LoVo (cell line): ENCODE data around the gene RIMS1.
"Not testable (repeated sequence)": the region's sequence is repeated elsewhere in the genome, so short reads cannot be mapped to it uniquely, and the experiment has no call there.

Experiments
- DNase-seq: peaks from one replicate; pipeline ENCODE4 v3.0.0-alpha.2; 2016; ENCODE audit warnings: low spot score

Gene RIMS1

DNA sequence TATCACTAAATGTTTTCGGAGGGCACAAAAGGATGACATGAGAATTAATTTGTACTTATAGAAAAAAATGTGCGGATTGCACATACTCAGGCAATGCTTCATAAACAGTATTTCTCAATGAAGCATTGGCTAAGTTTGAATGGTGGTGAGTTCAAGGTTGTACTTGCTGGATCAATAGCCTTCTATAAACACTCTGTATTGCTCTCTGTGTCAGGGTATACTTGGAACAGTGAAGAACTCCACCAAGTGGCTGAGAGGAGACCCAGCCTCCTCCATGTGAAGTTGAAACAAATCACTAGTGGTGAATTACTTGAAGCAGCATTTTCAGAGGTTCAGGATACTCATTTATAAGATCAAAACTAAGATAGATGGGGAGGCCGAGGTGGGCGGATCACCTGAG is 360.6 kb downstream of the RIMS1 start:
- no peak for DNase-seq

DNA sequence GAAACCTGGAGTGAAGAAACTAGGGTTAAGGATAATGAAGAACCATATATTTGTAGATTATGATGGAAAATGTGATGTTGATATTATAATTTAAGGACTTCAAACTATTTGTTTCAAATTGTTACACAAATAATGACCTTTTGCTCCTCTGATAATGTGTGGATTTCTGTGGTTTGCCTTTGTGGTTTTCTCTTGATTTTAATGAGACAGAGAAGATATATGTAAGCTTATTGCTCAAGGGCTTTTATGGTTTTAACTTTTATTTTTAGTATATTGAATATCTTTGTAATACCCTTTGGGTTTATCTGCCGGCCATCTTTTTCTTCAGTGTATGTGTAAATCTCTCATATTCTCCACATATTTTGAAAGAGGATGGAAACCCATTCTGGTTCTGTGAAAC is 362.3 kb downstream of the RIMS1 start:
- DNase-seq = no peak

DNA sequence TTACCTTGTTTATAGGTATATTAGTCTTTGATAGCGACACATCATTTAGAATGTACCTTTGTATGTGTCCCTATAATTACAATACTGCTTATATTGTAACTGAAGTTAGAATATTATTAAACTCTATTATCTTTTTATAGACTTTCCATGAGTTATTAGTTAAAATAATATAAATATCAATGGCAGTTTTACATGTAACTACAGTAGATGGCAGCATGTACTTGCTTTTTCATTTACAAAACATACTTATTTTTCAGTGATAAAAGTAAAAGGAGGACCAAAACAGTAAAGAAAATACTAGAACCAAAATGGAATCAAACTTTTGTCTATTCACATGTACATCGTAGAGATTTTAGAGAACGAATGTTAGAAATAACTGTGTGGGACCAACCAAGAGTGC is 364.3 kb downstream of the RIMS1 start:
- DNase-seq = no peak

DNA sequence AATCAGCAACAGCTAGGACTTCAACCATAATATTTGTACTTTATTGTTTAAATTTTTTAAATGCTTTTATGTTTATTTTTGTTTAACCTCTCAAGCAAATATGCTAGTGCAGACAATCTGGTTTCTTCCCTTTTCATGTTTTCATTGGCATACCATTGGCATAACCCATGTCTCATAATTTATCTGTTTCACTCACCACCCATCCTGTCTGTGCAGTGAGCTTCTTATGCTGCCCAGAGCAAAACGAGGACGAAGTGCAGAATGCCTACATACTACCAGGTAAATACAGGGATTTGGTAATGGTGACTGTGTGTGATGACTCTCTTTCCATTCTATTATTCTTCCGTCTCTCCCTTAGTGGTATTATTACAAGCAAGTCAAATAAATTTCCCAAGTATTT is 374.1 kb downstream of the RIMS1 start:
- no peak for DNase-seq

DNA sequence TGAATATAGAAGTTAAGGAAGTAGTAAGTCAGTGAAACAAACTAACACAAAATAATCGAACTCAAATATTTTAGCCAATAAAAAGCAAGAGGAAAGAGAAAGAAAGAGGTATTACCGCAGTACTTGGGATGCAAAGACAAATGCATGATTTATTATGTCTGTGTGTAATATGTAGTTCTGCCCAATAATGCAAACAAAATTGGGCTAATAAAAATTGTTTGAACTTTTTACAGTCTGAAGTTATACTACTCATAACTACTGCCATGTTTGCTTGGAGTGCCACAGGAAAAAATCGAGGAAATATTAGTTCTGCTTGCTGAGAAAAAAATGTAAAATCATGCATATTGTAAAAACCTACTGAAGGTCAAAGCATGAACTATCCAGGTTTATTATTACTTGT is 375.2 kb downstream of the RIMS1 start:
- DNase-seq = no peak

DNA sequence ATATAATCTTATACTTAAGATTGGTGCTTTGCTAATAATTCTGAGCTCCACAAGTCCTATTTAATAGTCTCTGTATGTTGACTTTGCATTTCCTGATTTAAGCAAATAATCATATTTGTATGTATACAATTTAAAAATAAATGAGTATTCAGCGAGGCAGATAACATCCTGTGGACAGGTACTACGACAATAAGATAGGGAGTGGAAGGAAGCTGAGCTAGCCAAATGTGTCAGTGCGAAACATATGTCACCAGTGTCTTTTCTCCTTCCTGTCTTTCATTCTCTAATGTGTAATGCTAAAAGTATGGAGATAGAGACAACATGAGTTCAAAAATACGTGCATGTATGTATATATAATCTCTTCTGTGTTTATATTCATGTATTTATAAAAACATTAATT is 375.9 kb downstream of the RIMS1 start:
- DNase-seq = no peak

DNA sequence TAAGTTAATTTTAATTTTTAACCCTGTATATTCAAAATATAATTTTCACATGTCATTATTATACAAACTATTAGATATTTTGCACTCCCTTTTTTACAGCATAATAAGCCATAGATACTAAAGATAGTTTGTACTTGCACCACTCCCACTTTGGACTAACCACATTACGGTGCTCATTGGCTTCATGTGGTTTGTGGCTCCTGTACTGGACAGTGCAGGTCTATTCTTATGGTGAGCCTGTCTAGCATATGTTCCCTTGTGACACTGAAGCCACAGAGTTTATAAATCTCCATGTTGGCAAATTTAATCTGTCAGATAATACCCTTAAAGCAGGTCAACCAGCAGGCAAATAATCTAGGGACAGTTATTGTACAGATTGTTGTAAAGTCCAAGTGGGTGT is 381.1 kb downstream of the RIMS1 start:
- no peak for DNase-seq

DNA sequence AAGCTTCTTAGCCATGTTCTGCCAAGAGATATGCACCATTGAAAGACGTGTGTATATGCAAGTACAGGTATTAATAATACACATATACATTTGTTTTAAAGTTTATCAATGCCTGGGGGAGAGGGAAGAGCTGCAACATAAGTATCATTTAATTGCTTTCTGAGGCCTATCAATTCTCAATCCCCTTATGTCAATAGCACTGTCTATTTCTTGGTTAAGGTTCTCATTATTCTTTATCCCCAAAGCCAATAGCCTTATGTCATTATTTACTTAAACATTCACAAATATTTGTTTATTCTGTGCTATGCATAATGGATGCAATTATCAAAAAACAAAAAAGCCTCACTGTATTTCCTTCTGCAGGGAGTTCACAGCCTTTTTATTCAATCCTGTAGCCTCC is 385.2 kb downstream of the RIMS1 start:
- no peak for DNase-seq

DNA sequence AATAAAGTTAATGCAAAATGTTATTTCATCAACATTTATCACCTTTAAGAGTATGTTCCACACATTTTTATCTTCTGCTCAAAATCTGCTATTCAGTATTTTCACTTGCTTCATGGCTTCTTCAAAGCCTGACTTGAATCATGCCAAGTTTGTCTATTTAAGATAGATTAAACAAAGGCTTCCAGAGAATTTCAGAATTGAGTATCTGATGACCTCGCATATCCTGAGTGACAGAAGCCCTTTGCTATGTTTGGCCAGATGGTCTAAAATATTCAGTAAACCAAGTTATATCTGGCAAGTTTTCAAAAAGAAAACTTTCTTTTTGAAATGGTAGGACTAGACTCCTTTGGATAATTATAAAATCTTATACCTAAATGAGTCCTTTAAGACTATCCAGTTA is 386.6 kb downstream of the RIMS1 start:
- DNase-seq = no peak

DNA sequence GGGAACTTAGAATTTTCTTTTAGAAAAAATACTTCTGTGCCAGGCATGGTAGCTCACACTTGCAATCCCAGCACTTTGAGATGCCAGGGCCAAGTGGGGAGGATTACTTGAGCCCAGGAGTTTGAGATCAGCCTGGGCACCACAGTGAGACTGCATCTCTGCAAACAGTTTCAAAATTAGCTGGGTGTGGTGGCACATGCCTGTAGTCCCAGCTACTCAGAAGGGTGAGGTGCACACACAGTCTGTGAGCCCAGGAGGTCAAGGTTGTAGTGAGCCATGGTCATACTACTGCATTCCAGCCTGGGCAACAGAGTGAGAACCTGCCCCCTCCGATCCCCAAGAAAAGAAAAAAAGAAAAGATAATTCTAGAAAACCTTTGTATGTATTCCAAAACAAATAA is 389.5 kb downstream of the RIMS1 start:
- DNase-seq = no peak

DNA sequence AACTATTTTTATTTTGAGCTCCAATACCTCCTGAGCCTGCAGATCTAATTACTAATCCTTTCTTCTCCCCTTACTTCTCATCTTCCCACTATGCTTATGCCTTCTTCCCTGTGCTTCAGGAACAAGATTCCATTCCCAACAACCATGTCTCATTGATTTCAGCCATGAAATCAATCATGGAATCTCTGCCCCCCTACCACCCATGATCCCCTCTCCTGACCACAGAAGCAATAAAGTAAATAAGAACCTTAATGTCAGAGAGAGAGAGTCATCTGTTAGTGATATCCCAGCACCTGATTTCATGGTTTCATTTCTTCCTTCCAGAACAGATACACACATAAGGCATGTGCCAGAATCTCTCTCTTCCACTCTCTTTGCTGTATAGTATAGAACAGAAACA is 395.9 kb downstream of the RIMS1 start:
- no peak for DNase-seq

DNA sequence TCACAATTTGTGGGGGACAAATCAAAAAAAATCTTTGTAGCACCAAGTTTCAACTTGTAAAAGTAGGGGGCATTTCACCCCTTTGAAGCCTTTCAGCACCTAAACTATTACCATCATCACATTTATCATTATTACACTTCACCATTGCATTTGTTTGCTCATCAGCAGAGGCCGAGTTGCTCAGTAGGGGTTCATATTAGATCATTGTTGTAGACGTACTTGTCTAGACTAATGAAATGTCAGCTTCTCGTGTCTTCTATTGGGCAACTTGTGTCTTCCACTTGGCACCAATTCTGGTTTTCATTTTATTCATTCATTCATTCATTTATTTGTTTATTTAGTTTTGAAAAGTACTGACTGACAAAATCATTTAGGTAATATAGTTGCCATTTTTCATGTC is 397.2 kb downstream of the RIMS1 start:
- DNase-seq = no peak

DNA sequence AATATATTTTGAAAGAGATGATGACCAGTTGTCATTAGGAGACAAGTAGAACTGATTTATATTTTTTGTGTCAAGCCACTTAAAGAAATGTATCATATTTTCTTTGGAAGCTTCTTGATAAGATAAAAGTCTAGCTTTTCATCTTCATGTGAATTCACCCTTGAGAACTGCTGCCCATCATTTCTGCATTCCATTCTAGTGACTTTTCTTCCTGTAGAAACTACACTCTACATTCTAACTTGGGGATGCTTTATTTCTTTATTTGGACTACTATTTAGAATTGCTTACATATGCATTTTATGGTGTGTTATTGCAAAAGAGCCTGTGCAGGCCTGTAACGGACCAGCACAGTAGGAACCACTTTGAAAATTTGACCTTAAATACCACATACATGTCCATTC is 400.6 kb downstream of the RIMS1 start:
- no peak for DNase-seq

DNA sequence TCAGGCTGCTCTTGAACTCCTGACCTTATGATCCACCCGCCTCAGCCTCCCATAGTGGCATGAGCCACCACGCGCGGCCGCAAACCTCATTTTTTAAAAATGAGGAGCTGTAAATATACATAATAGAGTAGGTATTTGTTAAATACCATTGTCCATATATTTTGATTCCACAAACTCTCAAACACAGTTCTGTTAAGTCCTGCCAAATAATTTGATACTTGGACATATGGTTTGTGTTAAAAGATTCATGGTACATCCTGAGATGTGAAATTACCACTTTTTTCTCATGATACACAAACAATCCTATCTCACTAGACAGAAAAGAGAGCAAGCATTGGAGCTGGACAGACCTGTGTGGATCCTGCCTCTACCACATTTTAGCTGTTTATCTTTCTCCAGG is 401.5 kb downstream of the RIMS1 start:
- DNase-seq = no peak

DNA sequence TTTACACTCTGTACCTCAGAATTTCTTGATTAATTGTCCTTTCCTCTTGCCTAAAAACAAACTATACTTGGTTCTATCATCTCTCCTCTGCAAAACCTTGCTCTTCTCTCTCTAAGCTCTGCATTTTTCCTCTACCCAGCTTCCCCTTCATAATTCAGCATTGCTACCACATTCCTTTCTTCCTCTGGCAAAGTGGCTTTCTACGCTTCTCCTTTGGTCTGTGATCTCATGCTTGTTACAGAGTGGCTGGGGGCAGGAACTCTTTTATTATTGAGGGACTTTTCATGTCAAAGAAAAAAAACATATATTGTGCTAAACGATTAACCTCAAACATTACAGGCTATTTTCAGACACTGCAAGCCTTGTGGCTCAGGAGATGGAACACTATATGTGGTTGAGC is 402.2 kb downstream of the RIMS1 start:
- no peak for DNase-seq

DNA sequence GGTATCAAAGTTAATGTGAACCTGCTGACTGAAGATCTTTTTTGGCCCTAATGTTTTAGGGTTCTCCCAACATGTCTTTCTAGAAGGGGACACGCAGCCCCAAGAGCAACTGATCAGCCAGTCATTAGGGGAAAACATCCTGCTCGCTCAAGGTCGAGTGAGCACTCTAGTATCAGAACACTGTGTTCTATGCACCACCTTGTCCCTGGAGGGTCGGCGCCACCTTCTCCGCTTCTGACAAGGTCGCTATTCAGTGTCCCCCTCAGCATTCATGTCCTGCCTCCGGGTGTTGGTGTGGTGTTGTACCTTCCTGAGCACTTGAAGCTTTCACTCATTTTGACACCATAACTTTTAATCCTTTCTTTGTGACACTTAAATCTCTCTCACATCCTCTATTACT is 404.3 kb downstream of the RIMS1 start:
- DNase-seq = no peak

DNA sequence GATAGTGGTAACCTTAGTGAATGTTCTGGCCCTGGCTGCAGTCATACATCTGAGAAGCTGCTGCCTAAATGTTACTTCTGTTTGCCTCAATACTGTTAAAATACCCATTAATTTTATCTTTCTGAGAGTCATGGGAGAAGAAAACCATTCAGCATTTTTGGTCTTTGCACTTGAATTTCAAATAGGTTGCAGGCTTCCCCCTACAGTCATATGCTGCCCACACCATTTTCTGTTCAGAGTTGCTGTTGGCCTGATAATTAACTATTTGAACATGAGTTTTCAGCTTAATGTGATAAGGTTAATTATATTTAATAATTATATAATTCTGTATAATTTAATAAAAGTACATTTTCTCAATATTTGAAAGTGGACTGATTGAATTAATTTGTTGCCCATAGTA is 410.0 kb downstream of the RIMS1 start:
- no peak for DNase-seq

DNA sequence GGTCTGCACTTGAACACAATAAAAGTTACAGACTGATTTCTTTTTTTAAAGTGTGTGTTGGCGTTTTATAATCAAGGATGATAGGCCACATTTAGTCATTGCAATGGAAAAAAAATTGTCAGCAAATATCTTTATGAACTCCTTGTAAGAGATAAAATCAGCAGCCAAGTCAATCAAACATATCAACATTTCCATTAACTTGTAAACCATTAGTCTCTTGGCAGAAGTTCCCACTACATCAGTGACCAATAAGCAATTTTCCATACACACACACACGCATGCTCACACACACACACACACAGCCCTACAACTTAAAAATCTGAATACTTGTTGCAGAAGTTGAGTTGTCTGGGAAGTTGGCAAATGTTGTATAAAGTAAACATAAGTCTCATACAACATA is 419.6 kb downstream of the RIMS1 start:
- DNase-seq = no peak

DNA sequence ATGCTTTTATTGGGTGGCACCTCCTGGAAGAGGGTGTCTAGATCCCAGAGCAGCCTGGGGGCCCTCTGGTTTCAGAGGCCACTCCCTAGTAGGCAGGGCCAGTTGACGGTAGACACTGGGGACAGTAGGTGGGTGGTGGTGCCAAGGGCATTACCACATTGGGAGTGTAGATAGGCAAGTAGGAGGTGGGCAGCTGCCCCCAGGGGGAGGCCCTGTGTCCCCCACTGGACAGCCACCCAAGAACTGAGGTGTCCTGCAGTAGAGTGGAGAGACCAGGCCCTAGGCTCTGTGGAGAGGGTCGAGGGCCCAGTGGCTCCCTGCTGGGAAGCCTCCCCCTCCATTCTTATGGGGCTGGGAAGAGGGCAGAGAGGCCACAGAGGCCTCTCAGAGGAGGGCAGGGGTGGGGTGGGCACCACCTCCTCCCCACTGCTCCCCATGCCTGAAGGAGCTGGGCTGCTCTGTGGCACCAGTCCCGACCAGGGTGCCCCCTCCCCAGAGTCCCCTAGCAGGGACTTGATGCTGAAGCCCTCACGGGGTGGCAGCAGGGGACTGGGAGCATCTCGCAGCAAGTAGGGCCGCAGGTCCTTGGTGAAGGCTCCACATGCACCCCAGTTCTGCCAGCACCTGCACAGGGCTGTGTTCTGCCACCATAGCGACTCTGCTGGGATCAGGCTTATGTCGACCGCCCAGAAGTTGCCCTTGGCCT is 430.5 kb downstream of the RIMS1 start:
- no peak for DNase-seq

DNA sequence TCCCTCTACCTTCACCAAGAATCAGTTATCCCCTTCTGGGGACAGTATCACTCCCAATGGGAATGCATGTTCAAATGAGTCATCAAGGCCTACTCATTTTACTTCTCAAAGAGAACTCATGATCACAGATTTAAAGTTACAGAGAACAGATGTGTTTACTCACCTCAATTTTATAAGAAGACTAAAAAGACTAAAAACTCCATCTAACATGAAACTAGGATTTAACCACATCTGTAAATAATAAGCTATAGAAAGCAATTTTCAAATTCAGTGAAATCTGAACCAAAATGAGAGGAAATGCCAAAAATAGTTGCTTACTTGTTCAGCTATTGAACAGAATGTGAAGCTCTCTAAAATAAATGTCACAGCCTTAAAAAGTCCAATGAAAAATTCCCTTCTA is 435.4 kb downstream of the RIMS1 start:
- DNase-seq = no peak

DNA sequence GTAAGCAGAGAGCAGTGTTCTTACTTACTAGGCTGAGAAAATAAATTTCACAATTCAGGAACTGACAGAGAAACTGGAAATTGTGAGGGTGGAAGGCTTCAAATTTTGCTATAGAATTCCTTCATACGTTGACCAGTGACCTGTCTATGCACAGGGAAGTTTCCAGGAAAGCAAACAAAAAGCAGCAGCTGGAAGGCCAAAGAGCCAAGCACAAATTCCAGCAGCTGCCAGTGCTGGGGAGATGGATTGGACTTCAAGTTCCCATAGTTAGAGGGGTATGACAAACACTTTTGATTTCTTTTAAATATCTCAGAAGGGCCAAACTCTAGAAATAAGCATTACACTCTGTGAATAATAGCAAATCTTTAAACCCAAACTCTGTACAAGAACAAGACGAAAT is 436.4 kb downstream of the RIMS1 start:
- no peak for DNase-seq

DNA sequence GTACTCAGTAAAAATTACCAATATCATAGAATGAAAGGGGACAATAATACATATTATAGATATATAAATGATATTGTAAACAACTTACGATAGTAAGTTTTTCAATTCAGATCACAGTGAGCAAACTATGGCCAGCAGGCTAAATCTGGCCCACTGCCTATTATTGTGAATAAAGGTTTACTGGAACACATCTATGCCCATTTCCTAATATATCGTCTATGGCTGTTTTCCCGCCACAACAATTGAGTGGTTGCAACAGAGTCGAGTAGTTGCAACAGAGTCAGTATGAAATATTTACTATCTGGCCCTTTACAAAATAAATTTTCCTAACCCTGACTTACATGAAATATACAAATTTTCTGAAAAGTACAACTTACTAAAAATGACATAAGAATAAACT is 438.2 kb downstream of the RIMS1 start:
- no peak for DNase-seq

DNA sequence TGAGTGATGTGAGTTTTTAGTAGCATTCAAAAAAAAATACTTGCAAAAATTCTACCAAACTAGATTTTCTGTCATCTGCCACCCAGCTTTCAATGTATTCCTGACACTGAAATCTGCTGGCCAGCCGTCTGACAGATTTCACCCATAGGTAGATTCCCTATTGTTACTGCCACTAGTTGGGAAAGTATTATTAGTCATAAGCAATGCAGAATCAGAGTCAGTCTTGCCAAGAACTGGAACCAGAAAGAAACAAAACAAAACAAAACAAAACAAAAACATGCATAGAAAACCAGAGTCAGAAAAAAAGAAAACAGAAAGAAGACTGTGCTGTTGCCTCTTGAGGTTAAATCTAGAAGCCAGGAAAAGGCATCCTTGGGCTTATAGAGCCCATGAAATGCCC is 442.4 kb downstream of the RIMS1 start:
- no peak for DNase-seq

DNA sequence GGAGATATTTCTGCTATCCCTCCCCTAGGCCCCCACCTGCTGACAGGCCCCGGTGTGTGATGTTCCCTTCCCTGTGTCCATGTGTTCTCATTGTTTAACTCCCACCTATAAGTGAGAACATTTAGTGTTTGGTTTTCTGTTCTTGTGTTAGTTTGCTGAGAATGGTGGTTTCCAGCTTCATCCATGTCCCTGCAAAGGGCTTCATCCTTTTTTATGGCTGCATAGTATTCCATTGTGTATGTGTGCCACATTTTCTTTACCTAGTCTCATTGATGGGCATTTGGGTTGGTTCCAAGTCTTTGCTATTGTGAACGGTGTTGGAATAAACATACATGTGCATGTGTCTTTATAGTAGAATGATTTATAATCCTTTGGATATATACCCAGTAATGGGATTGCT is 448.9 kb downstream of the RIMS1 start:
- not testable (repeated sequence) for DNase-seq

DNA sequence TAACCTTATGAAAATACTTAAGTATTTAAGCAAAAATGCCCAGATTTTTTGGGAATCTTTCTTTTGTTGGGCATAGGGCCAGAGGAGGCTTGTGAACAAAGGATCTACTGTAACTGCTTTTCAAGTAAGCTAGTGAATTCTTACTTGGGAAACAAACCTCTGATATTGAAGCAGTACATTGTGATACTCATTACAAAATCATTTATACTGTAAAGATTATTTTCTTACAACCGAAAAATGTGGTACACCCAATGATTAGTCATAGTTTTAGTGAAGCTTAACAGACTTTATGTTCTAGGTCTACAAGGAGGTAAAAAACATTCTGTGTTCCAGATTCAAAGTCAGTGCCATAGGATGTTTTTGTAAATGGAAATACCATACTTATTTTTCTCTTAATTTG is 462.6 kb downstream of the RIMS1 start:
- no peak for DNase-seq
